HepG2 (cell line): ENCODE measurements around the gene SMCO4. TPM values are rescaled to one million over a fixed set of nuclear protein-coding genes. Genes with fewer than 3 reads are reported as not detected.

ENCODE experiments used
- CHD4 ChIP-seq: fragments of 200-600 bp; sonication (generic); IDR thresholded peaks from 2 replicates; pipeline ENCODE4 v1.7.0; 2017; ENCODE audit warnings: mild to moderate bottlenecking, low read length, borderline replicate concordance
- GLI4 ChIP-seq: sonication (generic); formaldehyde crosslinking; IDR thresholded peaks from 2 replicates; pipeline ENCODE4 v1.5.1; 2020; ENCODE audit warnings: missing genetic modification reagents, mild to moderate bottlenecking, moderate library complexity, borderline replicate concordance
- HIVEP1 ChIP-seq: sonication (generic); formaldehyde crosslinking; IDR thresholded peaks from 2 replicates; pipeline ENCODE4 v1.4.0; 2020; ENCODE audit warnings: mild to moderate bottlenecking, missing genetic modification reagents
- MIXL1 ChIP-seq: IDR thresholded peaks from 2 replicates; pipeline ENCODE4 v1.6.1; 2016
- POGZ ChIP-seq: sonication (generic); formaldehyde crosslinking; IDR thresholded peaks from 2 replicates; pipeline ENCODE4 v1.4.0; 2020; ENCODE audit warnings: mild to moderate bottlenecking, missing genetic modification reagents
- ZNF746 ChIP-seq: sonication (generic); formaldehyde crosslinking; IDR thresholded peaks from 2 replicates; pipeline ENCODE4 v1.8.0; 2022; ENCODE audit warnings: mild to moderate bottlenecking, missing genetic modification reagents
- ZNF776 ChIP-seq: sonication (generic); formaldehyde crosslinking; IDR thresholded peaks from 2 replicates; pipeline ENCODE4 v1.4.0; 2020; ENCODE audit warnings: mild to moderate bottlenecking, missing genetic modification reagents
- polyA plus RNA-seq, 8 experiments: library from polyadenylated mRNA; depleted of rRNA in 3 of 8; stranded (reverse) in 7 of 8; unstranded in 1 of 8; fragments of >200 nt; fragmentation: Illumina TruSeq in 4 of 8; extraction: Trizol in 4 of 8; gene quantifications; 2 replicates each; pipeline versions ENCODE4 v1.2.1 to v1.2.3, GENCODE V29; 2011 to 2016; ENCODE audit warnings: low read depth in 4 of 8, missing spikeins in 1 of 8, mixed read lengths in 1 of 8; ENCODE audit not compliant: insufficient read depth in 1 of 8
- total RNA-seq, 5 experiments: library from RNA; depleted of rRNA; stranded (reverse); fragments of >200 nt; fragmentation: Illumina TruSeq; extraction: Trizol; gene quantifications; 2 replicates each; pipeline ENCODE4 v1.2.3, GENCODE V29; 2016; ENCODE audit warnings: low read depth in 1 of 5
- TF ChIP-seq, protein P1 (sequence below): IDR thresholded peaks from 2 replicates; pipeline ENCODE4 v1.6.1; 2016; ENCODE audit warnings: low read depth
- TF ChIP-seq, protein P2 (sequence below): sonication (generic); formaldehyde crosslinking; conservative IDR thresholded peaks from 2 replicates; pipeline ENCODE4 v1.4.0; 2020; ENCODE audit warnings: missing genetic modification reagents
- TF ChIP-seq, protein P3 (sequence below): sonication (generic); formaldehyde crosslinking; IDR thresholded peaks from 2 replicates; pipeline ENCODE4 v1.5.1; 2020; ENCODE audit warnings: mild to moderate bottlenecking, missing genetic modification reagents, moderate library complexity
- TF ChIP-seq, protein P4 (sequence below): sonication (generic); formaldehyde crosslinking; IDR thresholded peaks from 2 replicates; pipeline ENCODE4 v1.4.0; 2020; ENCODE audit warnings: missing genetic modification reagents, borderline replicate concordance
- TF ChIP-seq, protein P5 (sequence below): sonication (generic); formaldehyde crosslinking; IDR thresholded peaks from 2 replicates; pipeline ENCODE4 v1.4.0; 2020; ENCODE audit warnings: missing genetic modification reagents, borderline replicate concordance
- TF ChIP-seq, protein P6 (sequence below): sonication (generic); formaldehyde crosslinking; IDR thresholded peaks from 2 replicates; pipeline ENCODE4 v1.4.0; 2020; ENCODE audit warnings: mild to moderate bottlenecking, low read depth, missing genetic modification reagents

SMCO4 gene
- total and polyA plus RNA-seq, 2 of the 13 experiments (the other 11 are each of a cell fraction or from before 2014, with no cell fraction given): 10.6 to 28.5 TPM

DNA sequence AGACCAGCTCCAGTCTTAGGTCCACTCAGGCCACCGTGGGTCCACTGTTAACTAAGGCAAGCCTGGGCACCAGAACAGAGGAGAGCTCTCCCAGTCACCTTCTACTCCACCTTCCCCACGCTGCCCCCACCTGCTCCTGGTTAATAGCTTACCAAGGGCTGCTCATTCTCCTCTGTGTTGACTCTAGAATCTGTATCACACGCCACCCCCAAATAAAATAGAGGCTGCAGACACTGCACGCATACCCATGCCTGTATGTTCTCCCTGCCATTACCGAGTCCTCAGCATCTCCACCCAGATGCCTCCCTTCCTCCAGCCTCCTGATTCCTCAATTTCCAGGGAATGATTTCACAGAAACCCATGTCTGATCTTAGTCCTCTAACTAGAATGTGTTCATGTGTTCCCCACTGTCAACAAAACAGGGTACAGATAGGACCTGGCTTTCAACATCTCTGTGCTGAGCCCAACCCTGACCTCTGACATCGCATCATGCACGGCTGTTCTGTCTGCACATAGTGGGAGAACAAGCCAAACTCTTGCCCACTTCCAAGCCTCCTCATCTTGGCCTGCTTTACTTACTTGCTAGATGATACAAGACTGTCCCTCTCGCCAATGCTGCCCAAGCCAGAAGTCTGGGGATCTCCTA is 49.8 kb downstream of the SMCO4 start (continued):
- 0 out of 2 replicates have a peak, but pooled peaks have one; percentile 33 for TF ChIP-seq ZNF776 (CRISPR knock-in tag)
- TF ChIP-seq, protein P1, sequence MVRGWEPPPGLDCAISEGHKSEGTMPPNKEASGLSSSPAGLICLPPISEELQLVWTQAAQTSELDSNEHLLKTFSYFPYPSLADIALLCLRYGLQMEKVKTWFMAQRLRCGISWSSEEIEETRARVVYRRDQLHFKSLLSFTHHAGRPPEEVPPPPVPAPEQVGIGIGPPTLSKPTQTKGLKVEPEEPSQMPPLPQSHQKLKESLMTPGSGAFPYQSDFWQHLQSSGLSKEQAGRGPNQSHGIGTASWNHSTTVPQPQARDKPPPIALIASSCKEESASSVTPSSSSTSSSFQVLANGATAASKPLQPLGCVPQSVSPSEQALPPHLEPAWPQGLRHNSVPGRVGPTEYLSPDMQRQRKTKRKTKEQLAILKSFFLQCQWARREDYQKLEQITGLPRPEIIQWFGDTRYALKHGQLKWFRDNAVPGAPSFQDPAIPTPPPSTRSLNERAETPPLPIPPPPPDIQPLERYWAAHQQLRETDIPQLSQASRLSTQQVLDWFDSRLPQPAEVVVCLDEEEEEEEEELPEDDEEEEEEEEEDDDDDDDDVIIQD (CRISPR knock-in tag): no peak
- 0 out of 2 replicates have a peak, but pooled peaks have one; percentile 29 for TF ChIP-seq ZNF746
- TF ChIP-seq POGZ (CRISPR knock-in tag): no peak; the same call in 1 of the 2 replicates
- TF ChIP-seq, protein P2, sequence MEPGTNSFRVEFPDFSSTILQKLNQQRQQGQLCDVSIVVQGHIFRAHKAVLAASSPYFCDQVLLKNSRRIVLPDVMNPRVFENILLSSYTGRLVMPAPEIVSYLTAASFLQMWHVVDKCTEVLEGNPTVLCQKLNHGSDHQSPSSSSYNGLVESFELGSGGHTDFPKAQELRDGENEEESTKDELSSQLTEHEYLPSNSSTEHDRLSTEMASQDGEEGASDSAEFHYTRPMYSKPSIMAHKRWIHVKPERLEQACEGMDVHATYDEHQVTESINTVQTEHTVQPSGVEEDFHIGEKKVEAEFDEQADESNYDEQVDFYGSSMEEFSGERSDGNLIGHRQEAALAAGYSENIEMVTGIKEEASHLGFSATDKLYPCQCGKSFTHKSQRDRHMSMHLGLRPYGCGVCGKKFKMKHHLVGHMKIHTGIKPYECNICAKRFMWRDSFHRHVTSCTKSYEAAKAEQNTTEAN (CRISPR knock-in tag): no peak
- TF ChIP-seq, protein P3, sequence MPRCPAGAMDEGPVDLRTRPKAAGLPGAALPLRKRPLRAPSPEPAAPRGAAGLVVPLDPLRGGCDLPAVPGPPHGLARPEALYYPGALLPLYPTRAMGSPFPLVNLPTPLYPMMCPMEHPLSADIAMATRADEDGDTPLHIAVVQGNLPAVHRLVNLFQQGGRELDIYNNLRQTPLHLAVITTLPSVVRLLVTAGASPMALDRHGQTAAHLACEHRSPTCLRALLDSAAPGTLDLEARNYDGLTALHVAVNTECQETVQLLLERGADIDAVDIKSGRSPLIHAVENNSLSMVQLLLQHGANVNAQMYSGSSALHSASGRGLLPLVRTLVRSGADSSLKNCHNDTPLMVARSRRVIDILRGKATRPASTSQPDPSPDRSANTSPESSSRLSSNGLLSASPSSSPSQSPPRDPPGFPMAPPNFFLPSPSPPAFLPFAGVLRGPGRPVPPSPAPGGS (CRISPR knock-in tag): no peak
- TF ChIP-seq, protein P4, sequence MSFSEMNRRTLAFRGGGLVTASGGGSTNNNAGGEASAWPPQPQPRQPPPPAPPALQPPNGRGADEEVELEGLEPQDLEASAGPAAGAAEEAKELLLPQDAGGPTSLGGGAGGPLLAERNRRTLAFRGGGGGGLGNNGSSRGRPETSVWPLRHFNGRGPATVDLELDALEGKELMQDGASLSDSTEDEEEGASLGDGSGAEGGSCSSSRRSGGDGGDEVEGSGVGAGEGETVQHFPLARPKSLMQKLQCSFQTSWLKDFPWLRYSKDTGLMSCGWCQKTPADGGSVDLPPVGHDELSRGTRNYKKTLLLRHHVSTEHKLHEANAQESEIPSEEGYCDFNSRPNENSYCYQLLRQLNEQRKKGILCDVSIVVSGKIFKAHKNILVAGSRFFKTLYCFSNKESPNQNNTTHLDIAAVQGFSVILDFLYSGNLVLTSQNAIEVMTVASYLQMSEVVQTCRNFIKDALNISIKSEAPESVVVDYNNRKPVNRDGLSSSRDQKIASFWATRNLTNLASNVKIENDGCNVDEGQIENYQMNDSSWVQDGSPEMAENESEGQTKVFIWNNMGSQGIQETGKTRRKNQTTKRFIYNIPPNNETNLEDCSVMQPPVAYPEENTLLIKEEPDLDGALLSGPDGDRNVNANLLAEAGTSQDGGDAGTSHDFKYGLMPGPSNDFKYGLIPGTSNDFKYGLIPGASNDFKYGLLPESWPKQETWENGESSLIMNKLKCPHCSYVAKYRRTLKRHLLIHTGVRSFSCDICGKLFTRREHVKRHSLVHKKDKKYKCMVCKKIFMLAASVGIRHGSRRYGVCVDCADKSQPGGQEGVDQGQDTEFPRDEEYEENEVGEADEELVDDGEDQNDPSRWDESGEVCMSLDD (CRISPR knock-in tag): no peak
- TF ChIP-seq, protein P5, sequence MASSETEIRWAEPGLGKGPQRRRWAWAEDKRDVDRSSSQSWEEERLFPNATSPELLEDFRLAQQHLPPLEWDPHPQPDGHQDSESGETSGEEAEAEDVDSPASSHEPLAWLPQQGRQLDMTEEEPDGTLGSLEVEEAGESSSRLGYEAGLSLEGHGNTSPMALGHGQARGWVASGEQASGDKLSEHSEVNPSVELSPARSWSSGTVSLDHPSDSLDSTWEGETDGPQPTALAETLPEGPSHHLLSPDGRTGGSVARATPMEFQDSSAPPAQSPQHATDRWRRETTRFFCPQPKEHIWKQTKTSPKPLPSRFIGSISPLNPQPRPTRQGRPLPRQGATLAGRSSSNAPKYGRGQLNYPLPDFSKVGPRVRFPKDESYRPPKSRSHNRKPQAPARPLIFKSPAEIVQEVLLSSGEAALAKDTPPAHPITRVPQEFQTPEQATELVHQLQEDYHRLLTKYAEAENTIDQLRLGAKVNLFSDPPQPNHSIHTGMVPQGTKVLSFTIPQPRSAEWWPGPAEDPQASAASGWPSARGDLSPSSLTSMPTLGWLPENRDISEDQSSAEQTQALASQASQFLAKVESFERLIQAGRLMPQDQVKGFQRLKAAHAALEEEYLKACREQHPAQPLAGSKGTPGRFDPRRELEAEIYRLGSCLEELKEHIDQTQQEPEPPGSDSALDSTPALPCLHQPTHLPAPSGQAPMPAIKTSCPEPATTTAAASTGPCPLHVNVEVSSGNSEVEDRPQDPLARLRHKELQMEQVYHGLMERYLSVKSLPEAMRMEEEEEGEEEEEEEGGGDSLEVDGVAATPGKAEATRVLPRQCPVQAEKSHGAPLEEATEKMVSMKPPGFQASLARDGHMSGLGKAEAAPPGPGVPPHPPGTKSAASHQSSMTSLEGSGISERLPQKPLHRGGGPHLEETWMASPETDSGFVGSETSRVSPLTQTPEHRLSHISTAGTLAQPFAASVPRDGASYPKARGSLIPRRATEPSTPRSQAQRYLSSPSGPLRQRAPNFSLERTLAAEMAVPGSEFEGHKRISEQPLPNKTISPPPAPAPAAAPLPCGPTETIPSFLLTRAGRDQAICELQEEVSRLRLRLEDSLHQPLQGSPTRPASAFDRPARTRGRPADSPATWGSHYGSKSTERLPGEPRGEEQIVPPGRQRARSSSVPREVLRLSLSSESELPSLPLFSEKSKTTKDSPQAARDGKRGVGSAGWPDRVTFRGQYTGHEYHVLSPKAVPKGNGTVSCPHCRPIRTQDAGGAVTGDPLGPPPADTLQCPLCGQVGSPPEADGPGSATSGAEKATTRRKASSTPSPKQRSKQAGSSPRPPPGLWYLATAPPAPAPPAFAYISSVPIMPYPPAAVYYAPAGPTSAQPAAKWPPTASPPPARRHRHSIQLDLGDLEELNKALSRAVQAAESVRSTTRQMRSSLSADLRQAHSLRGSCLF: no peak
- TF ChIP-seq, protein P6, sequence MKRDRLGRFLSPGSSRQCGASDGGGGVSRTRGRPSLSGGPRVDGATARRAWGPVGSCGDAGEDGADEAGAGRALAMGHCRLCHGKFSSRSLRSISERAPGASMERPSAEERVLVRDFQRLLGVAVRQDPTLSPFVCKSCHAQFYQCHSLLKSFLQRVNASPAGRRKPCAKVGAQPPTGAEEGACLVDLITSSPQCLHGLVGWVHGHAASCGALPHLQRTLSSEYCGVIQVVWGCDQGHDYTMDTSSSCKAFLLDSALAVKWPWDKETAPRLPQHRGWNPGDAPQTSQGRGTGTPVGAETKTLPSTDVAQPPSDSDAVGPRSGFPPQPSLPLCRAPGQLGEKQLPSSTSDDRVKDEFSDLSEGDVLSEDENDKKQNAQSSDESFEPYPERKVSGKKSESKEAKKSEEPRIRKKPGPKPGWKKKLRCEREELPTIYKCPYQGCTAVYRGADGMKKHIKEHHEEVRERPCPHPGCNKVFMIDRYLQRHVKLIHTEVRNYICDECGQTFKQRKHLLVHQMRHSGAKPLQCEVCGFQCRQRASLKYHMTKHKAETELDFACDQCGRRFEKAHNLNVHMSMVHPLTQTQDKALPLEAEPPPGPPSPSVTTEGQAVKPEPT: no peak
- no peak for TF ChIP-seq GLI4
- TF ChIP-seq HIVEP1: no peak
- TF ChIP-seq MIXL1 (CRISPR knock-in tag): no peak
- no peak for TF ChIP-seq CHD4
